HepG2 (cell line): ENCODE measurements around the gene RACGAP1. TPM values are rescaled to one million over a fixed set of nuclear protein-coding genes. Genes with fewer than 3 reads are reported as not detected.

Source experiments
- ASH2L ChIP-seq: fragments of 300-600, 200-600 bp; sonication (generic); IDR thresholded peaks from 2 replicates; pipeline ENCODE4 v1.7.0; 2017; ENCODE audit warnings: low read depth, mild to moderate bottlenecking, moderate library complexity, mixed read lengths, low read length; ENCODE audit not compliant: insufficient read length
- KIAA2018 ChIP-seq: sonication (generic); formaldehyde crosslinking; IDR thresholded peaks from 2 replicates; pipeline ENCODE4 v1.5.0; 2020; ENCODE audit warnings: mild to moderate bottlenecking, missing genetic modification reagents, borderline replicate concordance
- PHF20 ChIP-seq: sonication (generic); formaldehyde crosslinking; IDR thresholded peaks from 2 replicates; pipeline ENCODE4 v1.5.0; 2020; ENCODE audit warnings: mild to moderate bottlenecking, missing genetic modification reagents
- TP53 ChIP-seq: sonication (generic); formaldehyde crosslinking; conservative IDR thresholded peaks from 2 replicates; pipeline ENCODE4 v1.4.0; 2020; ENCODE audit warnings: missing genetic modification reagents
- ZBTB33 ChIP-seq: sonication (generic); formaldehyde crosslinking; IDR thresholded peaks from 2 replicates; pipeline ENCODE4 v1.4.0; 2020; ENCODE audit warnings: missing genetic modification reagents
- ZNF333 ChIP-seq: sonication (generic); formaldehyde crosslinking; IDR thresholded peaks from 2 replicates; pipeline ENCODE4 v1.4.0; 2020; ENCODE audit warnings: mild to moderate bottlenecking, missing genetic modification reagents, borderline replicate concordance
- ZNF580 ChIP-seq: IDR thresholded peaks from 2 replicates; pipeline ENCODE4 v1.6.1; 2016; ENCODE audit warnings: low read depth, borderline replicate concordance
- ZNF639 ChIP-seq: conservative IDR thresholded peaks from 2 replicates; pipeline ENCODE4 v1.6.1; 2018; ENCODE audit warnings: missing genetic modification reagents
- ZNF703 ChIP-seq: sonication (generic); formaldehyde crosslinking; IDR thresholded peaks from 2 replicates; pipeline ENCODE4 v1.5.1; 2020; ENCODE audit warnings: missing genetic modification reagents, mild to moderate bottlenecking, moderate library complexity, borderline replicate concordance
- ZNF710 ChIP-seq: sonication (generic); formaldehyde crosslinking; IDR thresholded peaks from 2 replicates; pipeline ENCODE4 v1.5.0; 2020; ENCODE audit warnings: mild to moderate bottlenecking, missing genetic modification reagents, borderline replicate concordance
- ZNF713 ChIP-seq: sonication (generic); formaldehyde crosslinking; IDR thresholded peaks from 2 replicates; pipeline ENCODE4 v1.4.0; 2020; ENCODE audit warnings: mild to moderate bottlenecking, missing genetic modification reagents
- ZNF773 ChIP-seq: sonication (generic); formaldehyde crosslinking; IDR thresholded peaks from 2 replicates; pipeline ENCODE4 v1.4.0; 2020; ENCODE audit warnings: missing genetic modification reagents, borderline replicate concordance
- polyA plus RNA-seq, 8 experiments: library from polyadenylated mRNA; depleted of rRNA in 3 of 8; stranded (reverse) in 7 of 8; unstranded in 1 of 8; fragments of >200 nt; fragmentation: Illumina TruSeq in 4 of 8; extraction: Trizol in 4 of 8; gene quantifications; 2 replicates each; pipeline versions ENCODE4 v1.2.1 to v1.2.3, GENCODE V29; 2011 to 2016; ENCODE audit warnings: low read depth in 4 of 8, missing spikeins in 1 of 8, mixed read lengths in 1 of 8; ENCODE audit not compliant: insufficient read depth in 1 of 8
- total RNA-seq, 5 experiments: library from RNA; depleted of rRNA; stranded (reverse); fragments of >200 nt; fragmentation: Illumina TruSeq; extraction: Trizol; gene quantifications; 2 replicates each; pipeline ENCODE4 v1.2.3, GENCODE V29; 2016; ENCODE audit warnings: low read depth in 1 of 5

Gene RACGAP1
- total and polyA plus RNA-seq, 2 of the 13 experiments (the other 11 are each of a cell fraction or from before 2014, with no cell fraction given): 16.7 to 57.9 TPM

GRCh38 chr12:50025187-50026059, at the start of gene RACGAP1 (continued):
- peak; percentile 57; the same call in 1 of the 2 replicates for TF ChIP-seq ZNF580 (CRISPR knock-in tag)
- TF ChIP-seq ASH2L: peak; percentile 78
- no peak for TF ChIP-seq ZNF703 (CRISPR knock-in tag)
- no peak for TF ChIP-seq ZNF713 (CRISPR knock-in tag)
- TF ChIP-seq TP53 (CRISPR knock-in tag): peak; percentile 81; the same call in 1 of the 2 replicates
- no peak for TF ChIP-seq ZNF773
- TF ChIP-seq ZNF333: no peak
- peak; percentile 40 for TF ChIP-seq ZNF639
- TF ChIP-seq PHF20: peak; percentile 80
- no peak for TF ChIP-seq ZNF710
- no peak for TF ChIP-seq KIAA2018 (CRISPR knock-in tag)
- no peak for TF ChIP-seq ZBTB33 (CRISPR knock-in tag)
